ENCODE measurements around the gene RXFP2. TPM values are rescaled to one million over a fixed set of nuclear protein-coding genes. Genes with fewer than 3 reads are reported as not detected.

Gene RXFP2
- total RNA-seq, 1 donor from 2014 or later = not detected

- peak; percentile 47 for DNase-seq (ENCODE audit: low spot score)
- Mint-ChIP-seq H3K4me3 (ENCODE audit: low read depth) (no peak overlapping the region), H3K27me3 (ENCODE audit: low read depth) (peaks cover 2% of the 10 kb centered on the region), H3K36me3 (ENCODE audit: low read depth) (peaks cover 8% of the 10 kb centered on the region), H3K27ac (peak overlapping the region; percentile 52), H3K4me1 (ENCODE audit: low read depth) (peaks cover 27% of the 10 kb centered on the region), H3K9me3 (peaks cover 26% of the 10 kb centered on the region)
- intact Hi-C loops (cut with micrococcal nuclease) = no loop called here
Measured at GRCh38 chr13:31807090-31807541, 67.8 kb downstream of the RXFP2 start.

DNA sequence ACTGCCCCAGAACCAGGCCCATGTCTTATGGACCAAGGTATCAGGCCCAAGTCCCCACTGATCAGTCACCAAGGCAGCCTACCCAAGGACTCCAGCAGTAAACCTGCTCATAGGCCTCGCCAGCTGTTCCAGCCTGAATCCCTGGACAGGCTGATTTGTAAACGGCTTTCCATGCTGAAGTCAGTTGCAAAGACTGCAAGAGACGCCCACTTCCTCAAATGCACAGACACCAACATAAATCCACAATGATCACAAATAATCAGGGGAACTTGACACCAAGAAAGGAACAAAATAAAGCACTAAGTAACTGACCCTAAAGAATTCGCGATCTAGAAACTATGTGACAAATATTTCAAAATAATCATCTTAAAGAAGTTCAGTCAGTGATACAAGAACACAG is 75.2 kb downstream of the RXFP2 start:
- Mint-ChIP-seq H3K36me3 (ENCODE audit: low read depth) (peaks cover 6% of the 10 kb centered on the region), H3K27me3 (ENCODE audit: low read depth) (peaks cover 14% of the 10 kb centered on the region), H3K4me1 (ENCODE audit: low read depth) (no peaks in the 10 kb centered on the region), H3K4me3 (ENCODE audit: low read depth) (no peak overlapping the region), H3K27ac (no peak overlapping the region), H3K9me3 (peaks cover 51% of the 10 kb centered on the region)
- no peak for DNase-seq (ENCODE audit: low spot score)
- intact Hi-C loops (cut with micrococcal nuclease) = no loop called here

GRCh38 chr13:31815361-31816144 is 76.2 kb downstream of the RXFP2 start:
- H3K4me3 Mint-ChIP-seq (ENCODE audit: low read depth) = no peak overlapping the region
- no peak overlapping the region for H3K27ac Mint-ChIP-seq
- H3K27me3 Mint-ChIP-seq (ENCODE audit: low read depth) = peaks cover 14% of the 10 kb centered on the region
- intact Hi-C loops (cut with micrococcal nuclease) = no loop called here
- no peak for DNase-seq (ENCODE audit: low spot score)
- H3K9me3 Mint-ChIP-seq = peaks cover 41% of the 10 kb centered on the region
- H3K4me1 Mint-ChIP-seq (ENCODE audit: low read depth) = no peaks in the 10 kb centered on the region
- H3K36me3 Mint-ChIP-seq (ENCODE audit: low read depth) = no peaks in the 10 kb centered on the region

DNA sequence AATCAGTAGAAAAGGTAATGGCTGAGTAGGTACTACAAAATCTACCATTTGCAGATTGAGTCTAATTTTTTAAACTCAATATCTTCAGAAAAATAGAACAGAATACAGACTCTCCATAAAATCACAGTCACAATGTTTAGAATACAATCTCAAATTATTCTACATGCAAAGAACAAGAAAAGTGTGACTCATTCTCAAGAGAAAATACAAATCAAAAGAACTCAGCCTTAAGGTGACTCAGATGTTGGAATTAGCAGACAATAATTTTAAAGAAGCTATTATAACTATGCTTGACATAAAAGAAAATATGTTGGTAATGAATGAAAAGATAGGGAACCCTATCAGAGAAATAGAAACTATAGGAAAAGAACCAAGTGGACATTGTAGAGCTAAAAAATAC is 78.9 kb downstream of the RXFP2 start:
- H3K36me3 Mint-ChIP-seq (ENCODE audit: low read depth) = no peaks in the 10 kb centered on the region
- no peak overlapping the region for H3K4me3 Mint-ChIP-seq (ENCODE audit: low read depth)
- peaks cover 27% of the 10 kb centered on the region for H3K9me3 Mint-ChIP-seq
- H3K4me1 Mint-ChIP-seq (ENCODE audit: low read depth) = no peaks in the 10 kb centered on the region
- intact Hi-C loops (cut with micrococcal nuclease) = no loop called here
- no peak for DNase-seq (ENCODE audit: low spot score)
- H3K27me3 Mint-ChIP-seq (ENCODE audit: low read depth) = peaks cover 23% of the 10 kb centered on the region
- H3K27ac Mint-ChIP-seq = no peak overlapping the region

DNA sequence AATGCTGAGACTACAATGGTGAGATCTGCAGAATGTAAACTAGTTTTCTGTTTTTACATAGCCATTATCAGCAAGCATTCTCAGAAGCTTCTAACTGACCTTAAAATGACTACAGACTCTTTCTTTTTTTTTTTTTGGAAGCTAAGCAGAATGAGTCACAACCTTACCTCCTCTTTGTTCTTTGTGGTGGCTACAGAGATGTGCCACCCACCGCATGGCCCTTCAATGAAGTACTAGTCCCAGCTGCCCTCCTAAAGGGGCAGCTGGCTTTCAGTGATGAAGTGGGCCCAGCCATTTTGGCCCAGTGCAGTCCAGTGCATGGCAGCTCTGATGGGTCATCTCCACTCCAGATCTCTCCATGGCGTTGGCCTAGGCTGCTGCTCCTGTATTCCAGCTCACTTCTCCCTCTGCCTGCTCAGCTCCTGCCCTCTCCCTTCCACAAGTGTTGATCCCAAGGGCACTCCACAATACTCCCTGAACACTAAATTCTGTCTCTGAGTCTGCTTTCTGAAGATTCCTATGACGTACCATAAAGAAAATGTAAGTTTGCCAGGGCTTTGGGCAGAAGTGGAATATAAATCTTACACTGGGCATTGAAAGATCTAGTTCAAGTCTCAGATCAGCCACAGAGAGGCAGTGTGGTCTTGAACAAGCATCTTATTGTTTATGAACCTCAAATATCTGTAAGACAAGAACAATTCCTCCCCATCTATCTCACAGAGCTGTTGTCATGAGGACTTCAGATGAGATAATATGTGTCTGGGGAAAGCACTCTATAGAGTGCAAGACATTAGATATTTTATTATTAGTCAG is 85.6 kb downstream of the RXFP2 start:
- Mint-ChIP-seq H3K4me1 (ENCODE audit: low read depth) (peaks cover 2% of the 10 kb centered on the region), H3K36me3 (ENCODE audit: low read depth) (no peaks in the 10 kb centered on the region), H3K9me3 (no peaks in the 10 kb centered on the region), H3K4me3 (ENCODE audit: low read depth) (no peak overlapping the region), H3K27ac (no peak overlapping the region), H3K27me3 (ENCODE audit: low read depth) (peaks cover 15% of the 10 kb centered on the region)
- intact Hi-C loops (cut with micrococcal nuclease) = no loop called here
- no peak for DNase-seq (ENCODE audit: low spot score)

GRCh38 chr13:31826521-31826920 is 87.2 kb downstream of the RXFP2 start:
- DNase-seq (ENCODE audit: low spot score) = no peak
- no peaks in the 10 kb centered on the region for H3K36me3 Mint-ChIP-seq (ENCODE audit: low read depth)
- no peak overlapping the region for H3K27ac Mint-ChIP-seq
- H3K4me1 Mint-ChIP-seq (ENCODE audit: low read depth) = peaks cover 2% of the 10 kb centered on the region
- intact Hi-C loops (cut with micrococcal nuclease) = no loop called here
- peaks cover 13% of the 10 kb centered on the region for H3K27me3 Mint-ChIP-seq (ENCODE audit: low read depth)
- no peaks in the 10 kb centered on the region for H3K9me3 Mint-ChIP-seq
- H3K4me3 Mint-ChIP-seq (ENCODE audit: low read depth) = no peak overlapping the region

DNA sequence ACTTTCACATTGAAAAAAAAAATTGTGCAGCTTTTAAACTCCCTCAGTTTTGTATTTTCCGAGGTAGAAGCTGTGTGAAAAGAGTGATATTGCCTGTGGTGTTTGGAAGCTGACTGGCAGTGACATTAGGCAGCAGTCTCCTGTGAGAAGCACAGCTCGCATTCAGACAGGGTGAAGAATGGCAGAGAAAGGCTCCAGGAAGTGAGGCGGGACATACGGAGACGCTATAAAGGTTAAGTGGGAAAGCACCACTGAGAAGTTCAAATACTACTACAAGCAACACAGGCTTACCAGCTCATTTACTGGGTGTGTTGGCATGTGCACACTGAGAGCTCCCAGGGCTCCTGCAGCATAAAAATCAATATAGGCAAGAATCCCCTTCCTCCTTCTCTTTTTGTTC is 88.4 kb downstream of the RXFP2 start:
- Mint-ChIP-seq H3K4me1 (ENCODE audit: low read depth) (peaks cover 2% of the 10 kb centered on the region), H3K9me3 (no peaks in the 10 kb centered on the region), H3K4me3 (ENCODE audit: low read depth) (no peak overlapping the region), H3K36me3 (ENCODE audit: low read depth) (no peaks in the 10 kb centered on the region), H3K27me3 (ENCODE audit: low read depth) (peaks cover 9% of the 10 kb centered on the region), H3K27ac (no peak overlapping the region)
- intact Hi-C loops (cut with micrococcal nuclease) = no loop called here
- no peak for DNase-seq (ENCODE audit: low spot score)

- peaks cover 21% of the 10 kb centered on the region for H3K27me3 Mint-ChIP-seq (ENCODE audit: low read depth)
Measured at GRCh38 chr13:31835932-31836331, 96.6 kb downstream of the RXFP2 start.

DNA sequence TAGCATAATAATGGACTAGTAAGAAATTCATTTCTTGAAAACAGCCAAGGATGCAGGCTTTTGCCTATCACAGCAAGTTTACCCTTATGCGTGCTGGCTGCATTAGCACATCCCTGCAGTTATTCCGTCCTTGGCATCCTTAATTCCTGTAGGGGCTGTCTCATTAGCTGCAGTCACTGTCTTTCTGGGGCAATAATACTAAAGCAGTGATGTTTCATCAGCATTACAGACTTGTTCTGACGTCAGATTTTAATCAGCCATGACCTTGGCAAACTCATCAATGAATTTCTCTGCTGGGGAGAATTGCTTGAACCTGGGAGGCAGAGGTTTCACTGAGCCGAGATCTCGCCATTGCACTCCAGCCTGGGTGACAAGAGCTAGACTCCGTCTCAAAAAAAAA is 103.7 kb downstream of the RXFP2 start:
- Mint-ChIP-seq H3K4me3 (ENCODE audit: low read depth) (no peak overlapping the region), H3K36me3 (ENCODE audit: low read depth) (no peaks in the 10 kb centered on the region), H3K9me3 (no peaks in the 10 kb centered on the region), H3K4me1 (ENCODE audit: low read depth) (peaks cover 13% of the 10 kb centered on the region), H3K27ac (no peak overlapping the region), H3K27me3 (ENCODE audit: low read depth) (peaks cover 62% of the 10 kb centered on the region)
- intact Hi-C loops (cut with micrococcal nuclease) = no loop called here
- DNase-seq (ENCODE audit: low spot score) = no peak

More at GRCh38 chr13:31835932-31836331, 96.6 kb downstream of the RXFP2 start:
- Mint-ChIP-seq H3K9me3 (no peaks in the 10 kb centered on the region), H3K36me3 (ENCODE audit: low read depth) (no peaks in the 10 kb centered on the region), H3K4me1 (ENCODE audit: low read depth) (no peaks in the 10 kb centered on the region), H3K4me3 (ENCODE audit: low read depth) (no peak overlapping the region), H3K27ac (no peak overlapping the region)
- intact Hi-C loops (cut with micrococcal nuclease) = no loop called here
- DNase-seq (ENCODE audit: low spot score) = no peak

- Mint-ChIP-seq H3K9me3 (no peaks in the 10 kb centered on the region), H3K27ac (no peak overlapping the region), H3K4me3 (ENCODE audit: low read depth) (peak overlapping the region; percentile 80), H3K4me1 (ENCODE audit: low read depth) (peaks cover 13% of the 10 kb centered on the region), H3K36me3 (ENCODE audit: low read depth) (no peaks in the 10 kb centered on the region), H3K27me3 (ENCODE audit: low read depth) (peaks cover 66% of the 10 kb centered on the region)
- peak; percentile 79 for DNase-seq (ENCODE audit: low spot score)
- intact Hi-C loops (cut with micrococcal nuclease) = no loop called here
Measured at GRCh38 chr13:31846182-31846938, 107.0 kb downstream of the RXFP2 start.

DNA sequence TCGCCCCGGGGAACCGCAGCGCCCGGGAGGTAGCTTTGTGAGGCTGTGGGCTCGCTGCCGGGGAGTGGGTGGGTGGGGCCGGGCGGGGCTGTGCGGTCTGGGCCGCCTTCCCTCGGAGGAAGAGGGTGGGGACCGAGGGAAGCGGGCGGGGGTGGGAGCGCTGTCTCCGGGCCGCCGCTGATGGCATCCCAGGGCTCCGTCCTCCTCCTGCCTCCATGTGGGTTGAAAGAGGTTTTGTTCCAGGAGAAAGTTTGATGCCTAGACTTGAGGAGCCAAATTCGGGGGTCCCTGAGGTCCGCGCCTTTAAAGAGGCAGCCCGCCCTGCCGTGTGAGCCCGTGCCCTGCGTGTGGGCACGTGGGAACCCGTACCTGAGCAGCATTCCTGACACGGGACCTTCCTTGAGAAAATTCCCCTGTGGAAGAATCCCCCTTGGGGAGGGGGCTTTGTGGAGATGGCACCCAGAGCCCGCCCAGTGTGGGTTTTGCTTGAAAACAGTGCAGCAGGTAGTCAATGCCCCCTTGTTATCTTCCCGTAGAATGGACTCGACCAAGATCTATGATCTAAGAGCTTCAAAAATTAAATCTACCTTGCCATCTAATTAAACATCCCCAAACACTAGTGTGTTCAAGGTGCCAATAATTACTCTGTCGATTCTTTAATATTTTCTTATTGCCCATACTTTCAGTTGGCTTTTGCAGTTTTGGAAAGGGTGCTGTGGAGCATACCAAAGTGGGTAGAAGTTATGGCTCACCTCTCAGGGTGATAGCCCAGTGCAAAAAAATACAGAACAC is 107.8 kb downstream of the RXFP2 start:
- H3K4me1 Mint-ChIP-seq (ENCODE audit: low read depth) = peaks cover 13% of the 10 kb centered on the region
- intact Hi-C loops (cut with micrococcal nuclease) = no loop called here
- H3K9me3 Mint-ChIP-seq = no peaks in the 10 kb centered on the region
- H3K27ac Mint-ChIP-seq = no peak overlapping the region
- H3K4me3 Mint-ChIP-seq (ENCODE audit: low read depth) = peak overlapping the region; percentile 74
- DNase-seq (ENCODE audit: low spot score) = no peak
- H3K27me3 Mint-ChIP-seq (ENCODE audit: low read depth) = peaks cover 70% of the 10 kb centered on the region
- no peaks in the 10 kb centered on the region for H3K36me3 Mint-ChIP-seq (ENCODE audit: low read depth)

GRCh38 chr13:31848621-31849020 is 109.3 kb downstream of the RXFP2 start:
- H3K36me3 Mint-ChIP-seq (ENCODE audit: low read depth) = no peaks in the 10 kb centered on the region
- no peaks in the 10 kb centered on the region for H3K9me3 Mint-ChIP-seq
- H3K27me3 Mint-ChIP-seq (ENCODE audit: low read depth) = peaks cover 65% of the 10 kb centered on the region
- H3K4me3 Mint-ChIP-seq (ENCODE audit: low read depth) = no peak overlapping the region
- H3K27ac Mint-ChIP-seq = no peak overlapping the region
- intact Hi-C loops (cut with micrococcal nuclease) = no loop called here
- H3K4me1 Mint-ChIP-seq (ENCODE audit: low read depth) = peaks cover 13% of the 10 kb centered on the region
- no peak for DNase-seq (ENCODE audit: low spot score)

Measured in activated T-helper 2 cell treated with anti-CD3 and anti-CD28 coated beads, Interferon-gamma antibody, Interleukin-2, Interleukin-4, amounts not matched to agents 10 μg/mL and 5 μg/mL and 100 μg/mL, durations not matched to agents 14 hours and 24 hours and 36 hours (primary cell).